Testis (tissue), 3 donors: ENCODE measurements around the gene C1R. TPM values are rescaled to one million over a fixed set of nuclear protein-coding genes. Genes with fewer than 3 reads are reported as not detected.

ENCODE experiments used
- DNase-seq: peaks from one replicate; pipeline ENCODE4 v3.0.0-alpha.2; 2019
- H3K27ac ChIP-seq, 2 donors: fragments of 200-600 bp; sonication (generic); one replicate each; pipeline ENCODE4 v1.5.1; 2019
- H3K27me3 ChIP-seq: fragments of 200-600 bp; sonication (generic); one replicate; pipeline ENCODE4 v1.5.1; 2019
- H3K36me3 ChIP-seq: fragments of 200-600 bp; sonication (generic); one replicate; pipeline ENCODE4 v1.5.1; 2017; ENCODE audit warnings: low read depth; ENCODE audit errors: missing control alignments
- H3K4me1 ChIP-seq: fragments of 200-600 bp; sonication (generic); one replicate; pipeline ENCODE4 v1.5.1; 2019
- H3K4me3 ChIP-seq, 2 donors: fragments of 200-600 bp; sonication (generic); one replicate each; pipeline ENCODE4 v1.5.1; 2017 to 2019
- H3K9me3 ChIP-seq: fragments of 200-600 bp; sonication (generic); one replicate; pipeline ENCODE4 v1.5.1; 2017
- POLR2A ChIP-seq: fragments of 450-650 bp; IDR thresholded peaks from one replicate; pipeline ENCODE4 v1.6.1; 2017; ENCODE audit warnings: antibody characterized with exemption, mild to moderate bottlenecking, moderate library complexity
- WGBS, 2 donors: methylation state at CpG; one replicate each; pipeline ENCODE4 v1.1.5; 2018; 5-methylcytosine and 5-hydroxymethylcytosine counted together
- intact Hi-C: fragments of 100-400 bp; cut with DNase I; formaldehyde crosslinking; loops from one replicate; pipeline ENCODE4 v1.15.1; 2023; ENCODE audit warnings: low total_unique reads
- polyA plus RNA-seq: library from polyadenylated mRNA; stranded (reverse); fragments of 350-450 nt; fragmentation: Illumina TruSeq; extraction: RNeasy Lipid Tissue Mini Kit (QIAGEN cat#74804); gene quantifications from one replicate; pipeline ENCODE4 v1.2.3, GENCODE V29; 2014; ENCODE audit warnings: low read depth, low replicate concordance; ENCODE audit not compliant: insufficient read depth
- total RNA-seq, 2 donors: library from RNA; depleted of rRNA; stranded (reverse); fragments of >200 nt; gene quantifications; one replicate each; pipeline ENCODE4 v1.2.3, GENCODE V29; 2016
- TF ChIP-seq, protein P1 (sequence below), 3 experiments: fragments of 450-650 bp in 2 of 3; fragments of 200-600 bp in 1 of 3; sonication (generic) in 1 of 3; IDR thresholded peaks; one replicate each; pipeline ENCODE4 v1.5.1; 2016 to 2019; ENCODE audit warnings: antibody characterized with exemption in 3 of 3, mild to moderate bottlenecking in 2 of 3, moderate library complexity in 1 of 3

Gene C1R
- total and polyA plus RNA-seq, 3 donors from 2014 or later: 51.4 to 330 (median 174) TPM

DNA sequence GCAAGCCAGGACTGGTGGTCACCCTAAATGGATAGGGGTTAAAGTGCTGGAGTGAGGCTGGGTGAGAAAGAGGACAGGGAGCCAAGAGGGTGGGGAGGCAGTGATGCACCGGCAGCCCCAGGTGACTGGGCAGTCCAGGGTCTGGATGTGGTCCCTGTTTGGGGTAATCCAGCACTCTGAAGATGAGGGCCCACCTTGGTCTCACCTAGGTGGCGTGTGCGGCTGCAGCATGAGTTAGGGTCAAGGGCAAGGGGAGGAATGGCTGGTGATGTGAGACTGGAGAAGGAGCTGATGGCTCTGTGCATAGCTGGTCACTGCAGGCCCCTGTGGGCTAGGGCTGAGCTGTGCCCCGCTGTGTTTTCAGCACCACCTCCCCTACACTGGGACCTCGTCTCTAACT lies 18.4 kb upstream of the C1R start:
- Histone ChIP-seq H3K27ac (no peak overlapping the region), H3K27me3 (no peaks in the 10 kb centered on the region), H3K36me3 (no peaks in the 10 kb centered on the region), H3K4me1 (peaks cover 33% of the 10 kb centered on the region), H3K4me3 (no peak overlapping the region), H3K9me3 (no peaks in the 10 kb centered on the region)
- WGBS, 2 donors: 77 to 80% methylated on average over 5 of the region's 5 CpGs
- no peak for DNase-seq
- TF ChIP-seq, protein P1, sequence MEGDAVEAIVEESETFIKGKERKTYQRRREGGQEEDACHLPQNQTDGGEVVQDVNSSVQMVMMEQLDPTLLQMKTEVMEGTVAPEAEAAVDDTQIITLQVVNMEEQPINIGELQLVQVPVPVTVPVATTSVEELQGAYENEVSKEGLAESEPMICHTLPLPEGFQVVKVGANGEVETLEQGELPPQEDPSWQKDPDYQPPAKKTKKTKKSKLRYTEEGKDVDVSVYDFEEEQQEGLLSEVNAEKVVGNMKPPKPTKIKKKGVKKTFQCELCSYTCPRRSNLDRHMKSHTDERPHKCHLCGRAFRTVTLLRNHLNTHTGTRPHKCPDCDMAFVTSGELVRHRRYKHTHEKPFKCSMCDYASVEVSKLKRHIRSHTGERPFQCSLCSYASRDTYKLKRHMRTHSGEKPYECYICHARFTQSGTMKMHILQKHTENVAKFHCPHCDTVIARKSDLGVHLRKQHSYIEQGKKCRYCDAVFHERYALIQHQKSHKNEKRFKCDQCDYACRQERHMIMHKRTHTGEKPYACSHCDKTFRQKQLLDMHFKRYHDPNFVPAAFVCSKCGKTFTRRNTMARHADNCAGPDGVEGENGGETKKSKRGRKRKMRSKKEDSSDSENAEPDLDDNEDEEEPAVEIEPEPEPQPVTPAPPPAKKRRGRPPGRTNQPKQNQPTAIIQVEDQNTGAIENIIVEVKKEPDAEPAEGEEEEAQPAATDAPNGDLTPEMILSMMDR (IDR thresholded peaks at IDR 0.05): no peak
- TF ChIP-seq POLR2A: no peak
- intact Hi-C loops: no loop called here

DNA sequence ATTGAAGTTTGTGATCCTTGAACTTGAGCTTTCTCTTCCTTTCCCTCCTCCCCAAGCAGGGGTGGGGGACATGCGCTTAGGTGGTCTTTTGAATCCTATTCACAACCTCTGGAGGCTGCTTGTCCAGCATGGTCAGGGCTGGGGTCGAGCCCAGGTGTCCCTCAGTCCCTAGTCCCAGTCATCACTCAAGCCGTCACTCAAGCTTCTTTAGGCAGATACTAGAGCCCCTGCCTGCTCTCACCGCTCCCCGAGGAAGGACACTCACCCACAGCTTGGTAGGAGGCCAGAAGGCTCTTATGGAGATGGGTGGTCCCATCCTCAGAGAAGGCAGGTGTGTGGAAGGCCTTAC lies 17.3 kb upstream of the C1R start:
- WGBS, 2 donors: 35 to 43% methylated on average over 2 to 5 of the region's 5 CpGs
- TF ChIP-seq, protein P1 (IDR thresholded peaks at IDR 0.05): no peak
- no peak for TF ChIP-seq POLR2A
- Histone ChIP-seq H3K36me3 (no peaks in the 10 kb centered on the region), H3K4me1 (peaks cover 33% of the 10 kb centered on the region), H3K4me3 (peak overlapping the region in 1 of 2 donors; percentile 74), H3K27ac (peak overlapping the region; percentile 87 to 93), H3K9me3 (no peaks in the 10 kb centered on the region), H3K27me3 (no peaks in the 10 kb centered on the region)
- intact Hi-C loops: loop anchor here (5.0 kb wide), 1 partner anchor 47 kb away; the partner anchor contains the start of gene C1S
- DNase-seq: no peak

DNA sequence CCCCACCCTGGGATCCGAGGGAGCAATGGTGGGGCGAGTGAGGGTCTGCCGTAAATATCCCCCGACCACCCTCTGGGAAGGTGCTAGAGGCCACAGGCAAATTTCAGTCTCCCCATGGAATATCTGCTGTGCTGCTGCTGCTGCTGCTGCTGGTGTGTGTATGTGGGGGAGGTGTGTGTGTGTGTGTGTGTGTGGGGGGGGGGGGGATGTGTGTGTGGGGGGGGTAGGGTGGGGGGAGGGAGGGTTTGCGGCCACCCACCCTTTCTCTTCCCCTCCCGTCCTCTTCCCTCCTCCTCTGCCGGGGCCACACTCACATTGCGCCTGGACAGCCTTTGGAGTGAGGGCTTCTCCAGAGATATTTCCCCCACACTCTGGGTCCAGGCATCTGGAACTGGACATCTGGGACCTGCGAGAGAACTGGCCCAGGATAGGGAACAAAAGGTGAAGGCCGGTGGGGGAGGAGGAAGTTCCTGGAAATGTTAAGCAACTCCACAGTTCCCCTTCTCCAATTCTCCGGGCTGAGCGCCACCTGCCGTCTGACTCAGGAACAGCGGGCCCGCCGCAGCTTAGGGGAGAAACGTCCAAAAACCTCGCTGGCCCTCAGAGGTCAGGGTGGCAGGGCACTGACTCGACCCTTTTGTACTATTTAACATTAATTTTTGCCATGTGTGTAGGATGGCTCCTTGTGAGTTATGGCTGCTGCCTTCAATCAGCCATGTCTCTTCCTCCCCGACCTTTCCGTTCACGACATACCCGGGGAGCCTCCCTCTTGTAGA lies 16.7 kb upstream of the C1R start, which contains the start of gene C1RL:
TSS of gene C1RL (minus strand) at position 419 of the 776 bp plus-strand sequence. CDS start at position 385, 34 bp downstream.
- 4 to 7% methylated on average over 18 to 23 of the region's 23 CpGs for WGBS, 2 donors
- no peaks in the 10 kb centered on the region for H3K9me3 ChIP-seq
- H3K27ac ChIP-seq: peak within 1 kb of the TSS; percentile 87 to 93
- no peaks in the 10 kb centered on the region for H3K27me3 ChIP-seq
- intact Hi-C loops: loop anchor here (5.0 kb wide), 1 partner anchor 47 kb away; the partner anchor contains the start of gene C1S
- H3K4me3 ChIP-seq: peak within 1 kb of the TSS; percentile 55 to 74
- H3K36me3 ChIP-seq: no peaks in the 10 kb centered on the region
- H3K4me1 ChIP-seq: peaks cover 33% of the 10 kb centered on the region
- TF ChIP-seq, protein P1 (IDR thresholded peaks at IDR 0.05): peak; percentile 98 to 99 (median 98)
- TF ChIP-seq POLR2A: no peak
- DNase-seq: peak; percentile 93

DNA sequence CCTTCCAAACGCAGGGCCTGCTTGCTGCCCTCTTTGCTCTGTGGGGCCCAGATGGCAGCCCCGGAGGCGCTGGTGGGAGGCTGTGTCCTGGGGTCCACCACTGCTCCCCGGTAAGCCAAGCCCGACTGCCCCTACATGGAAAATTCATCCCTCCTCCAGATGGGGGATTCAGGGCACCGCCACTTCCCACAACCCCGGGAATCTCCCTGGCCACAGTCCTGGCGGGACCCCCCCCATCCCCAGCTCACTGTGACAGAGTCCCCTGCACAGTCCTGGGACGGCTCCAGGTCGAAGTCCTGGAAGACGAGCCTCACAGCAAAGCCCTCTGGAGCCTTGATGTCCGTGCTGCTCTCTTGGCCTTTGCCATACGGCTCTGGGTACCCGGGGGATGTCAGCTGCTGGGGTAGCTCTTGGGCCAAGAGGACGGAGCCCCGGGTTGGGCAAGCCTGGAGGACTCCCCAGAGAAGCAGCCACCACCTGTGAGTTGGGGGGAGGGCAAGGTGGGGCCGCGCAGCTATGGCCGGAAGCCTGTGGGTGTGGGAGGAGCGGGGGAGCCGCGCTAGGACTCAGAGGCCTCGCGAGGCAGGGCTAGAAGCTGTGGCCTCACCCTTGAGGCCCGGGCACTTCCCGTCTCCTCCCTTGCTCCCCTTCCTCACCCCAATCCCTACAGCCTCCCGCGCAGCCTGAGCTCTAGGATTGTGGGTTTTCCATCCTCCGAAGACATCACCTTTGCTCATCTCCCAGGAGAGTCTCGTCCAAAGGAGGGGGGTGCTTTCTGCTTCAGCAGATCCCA lies 16.0 kb upstream of the C1R start:
- Histone ChIP-seq H3K27ac (peak overlapping the region; percentile 87 to 93), H3K9me3 (no peaks in the 10 kb centered on the region), H3K36me3 (no peaks in the 10 kb centered on the region), H3K27me3 (no peaks in the 10 kb centered on the region), H3K4me1 (peaks cover 30% of the 10 kb centered on the region), H3K4me3 (peak overlapping the region; percentile 55 to 74)
- WGBS, 2 donors: 2 to 3% methylated on average over 16 to 30 of the region's 30 CpGs
- DNase-seq: peak; percentile 77
- TF ChIP-seq, protein P1 (IDR thresholded peaks at IDR 0.05): no peak
- TF ChIP-seq POLR2A: no peak
- intact Hi-C loops: loop anchor here (5.0 kb wide), 1 partner anchor 46 kb away; the partner anchor contains the start of gene C1S
